NCI-H1694 treated with DMSO at 0.1 percent for 48 hours (cell line): ENCODE data around the gene TCTN2.

Source experiments
- DNase-seq: peaks from one replicate; lab custom pipeline; 2025; lab: John Stamatoyannopoulos, UW

The TCTN2 gene

GRCh38 chr12:123741937-123742572 is 71.1 kb downstream of the TCTN2 start:
- DNase-seq, result no peak

- DNase-seq, result no peak
These were observed 72.1 kb downstream of the TCTN2 start for GRCh38 chr12:123743002-123743401.

- no peak for DNase-seq
These were observed 73.9 kb downstream of the TCTN2 start for GRCh38 chr12:123744836-123745235.

- no peak for DNase-seq
These were observed 76.4 kb downstream of the TCTN2 start for GRCh38 chr12:123747309-123747708.

- DNase-seq, result no peak
These were observed 77.2 kb downstream of the TCTN2 start for GRCh38 chr12:123748161-123748560.

- no peak for DNase-seq
These were observed 77.7 kb downstream of the TCTN2 start for GRCh38 chr12:123748661-123749060.

GRCh38 chr12:123749355-123749754 is 78.4 kb downstream of the TCTN2 start:
- no peak for DNase-seq

GRCh38 chr12:123750159-123750656 is 79.3 kb downstream of the TCTN2 start:
- no peak for DNase-seq

GRCh38 chr12:123752046-123752445 is 81.1 kb downstream of the TCTN2 start:
- DNase-seq, result no peak

- no peak for DNase-seq
These were observed 83.3 kb downstream of the TCTN2 start for GRCh38 chr12:123754041-123754772.

GRCh38 chr12:123757561-123757960 is 86.6 kb downstream of the TCTN2 start:
- DNase-seq, result no peak
